GM18867 (cell line): ENCODE measurements around the gene RUNDC3A.

Experiments used
- ATAC-seq: cut with Tn5 transposase; IDR thresholded peaks from one replicate; pipeline ENCODE4 v1.9.1; 2021; ENCODE audit warnings: mild to moderate bottlenecking, moderate library complexity; ENCODE audit not compliant: unreplicated experiment

RUNDC3A gene

DNA sequence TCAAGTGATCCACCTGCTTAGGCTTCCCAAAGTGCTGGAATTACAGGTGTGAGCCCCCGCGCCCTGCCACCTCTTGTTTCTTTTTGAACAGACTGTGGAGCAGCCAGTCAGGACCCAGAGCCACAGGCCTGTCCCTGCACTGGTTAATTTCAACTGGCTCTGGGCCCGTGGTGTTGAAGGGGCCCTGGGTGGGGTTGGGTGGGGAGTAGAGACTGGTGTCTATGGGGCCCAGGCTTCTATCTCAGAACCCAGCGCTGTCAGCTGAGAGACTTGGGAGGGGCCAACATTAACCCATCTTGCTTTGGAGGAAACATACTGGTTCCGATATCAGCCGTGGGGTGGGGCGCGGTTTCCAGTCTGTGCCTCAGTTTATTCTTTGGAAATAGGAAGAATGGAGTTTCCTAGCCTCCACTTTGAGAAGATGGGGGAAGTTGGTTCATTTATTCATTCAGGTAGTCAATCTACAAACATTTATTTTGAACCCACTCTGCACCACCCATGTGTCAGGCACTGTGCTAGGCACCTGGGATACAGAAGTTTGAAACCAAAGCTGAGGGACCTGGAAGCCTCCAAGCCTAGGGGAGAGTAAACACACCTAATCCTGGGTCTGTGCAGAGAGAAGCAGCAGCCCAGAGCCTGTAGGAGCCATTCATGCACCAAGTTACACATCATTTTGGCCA lies 24.9 kb upstream of the RUNDC3A start:
- no peak for ATAC-seq

DNA sequence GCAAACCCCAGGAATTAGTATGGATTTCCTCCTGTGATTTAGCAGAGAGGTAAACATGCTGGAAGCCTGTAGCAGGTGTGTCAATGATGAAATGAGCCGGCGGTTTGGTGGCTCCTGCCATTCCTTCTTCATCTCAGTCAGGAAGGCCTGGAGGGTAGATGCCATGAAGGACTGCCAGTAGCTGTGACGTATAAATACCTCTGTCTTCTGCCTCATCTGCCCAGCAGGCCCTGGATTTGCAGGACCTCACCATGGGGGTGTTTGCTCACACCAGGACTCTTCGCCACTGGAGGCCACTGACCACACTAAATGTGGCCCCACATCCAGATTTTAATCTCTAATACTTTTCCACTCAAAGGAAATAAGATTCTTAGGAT lies 24.4 kb upstream of the RUNDC3A start:
- ATAC-seq, result no peak

DNA sequence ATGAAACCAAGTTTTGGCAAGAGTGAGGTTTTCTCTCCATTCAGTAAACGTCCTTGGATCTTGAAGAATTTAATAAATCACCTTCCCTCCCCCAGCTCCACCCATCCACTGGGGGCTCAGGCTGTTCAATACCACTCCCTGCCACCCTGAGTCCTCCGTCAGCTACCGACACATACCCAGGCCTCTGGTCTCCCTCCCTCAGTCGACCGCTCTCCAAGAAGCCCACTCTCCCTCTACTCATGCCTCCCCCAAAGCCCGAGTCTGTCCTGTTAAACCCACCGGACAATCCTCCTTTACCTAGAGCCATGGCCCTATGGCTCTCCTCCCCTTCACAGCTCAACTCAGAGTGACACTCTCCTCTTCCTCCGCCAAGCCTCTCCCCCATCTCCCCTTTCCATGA lies 20.8 kb upstream of the RUNDC3A start:
- no peak for ATAC-seq

DNA sequence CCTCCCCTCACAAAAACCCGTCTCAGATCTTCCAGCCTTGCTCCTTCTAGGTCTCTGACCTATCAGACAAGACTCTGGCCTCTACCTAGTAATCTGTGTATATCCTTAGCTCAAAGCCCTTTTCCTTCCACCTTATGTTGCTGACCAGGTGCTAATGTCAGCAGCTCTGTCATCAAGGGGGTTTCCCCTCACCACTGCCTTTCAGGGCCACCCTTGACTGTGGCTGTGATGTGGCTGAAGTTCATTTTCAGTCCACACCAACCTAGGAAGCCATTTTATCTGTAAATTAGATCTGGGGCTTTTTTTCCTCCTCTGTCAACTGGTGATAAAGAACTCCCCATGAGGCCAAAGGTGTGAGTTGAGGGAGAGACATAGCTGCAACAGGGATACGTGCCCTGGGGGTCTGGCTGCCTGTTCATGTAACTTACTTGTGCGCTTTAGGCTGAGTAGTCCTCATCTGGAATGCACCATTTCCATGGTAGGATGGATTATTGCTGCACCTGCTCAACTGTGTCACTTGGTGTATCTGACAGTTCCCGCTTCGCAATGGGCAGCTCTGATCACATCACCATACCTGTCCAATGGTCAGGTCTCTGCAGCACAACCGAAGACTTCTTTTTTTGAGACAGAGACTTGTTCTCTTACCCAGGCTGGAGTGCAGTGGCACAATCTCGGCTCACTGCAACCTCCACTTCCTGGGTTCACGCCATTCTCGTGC lies 14.7 kb upstream of the RUNDC3A start:
- no peak for ATAC-seq

DNA sequence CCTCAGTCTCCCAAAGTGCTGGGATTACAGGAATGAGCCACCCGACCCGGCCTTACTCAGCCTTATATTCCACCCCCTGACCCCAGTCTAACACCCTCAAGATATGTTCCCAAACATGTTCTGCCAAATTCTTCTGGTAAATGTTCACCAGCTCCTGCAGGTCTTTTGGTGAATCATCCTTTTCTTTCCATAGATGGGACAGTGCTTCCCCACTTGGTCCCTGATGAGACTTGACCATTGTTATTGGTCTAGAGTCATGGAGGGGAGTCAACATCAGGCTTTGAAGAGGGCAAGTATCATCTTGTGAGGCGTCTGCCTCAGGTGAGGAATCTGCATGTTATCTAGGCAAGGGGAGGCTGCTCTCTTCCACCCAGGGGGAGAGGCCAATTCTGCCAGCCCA lies 10.4 kb upstream of the RUNDC3A start:
- ATAC-seq, result no peak

DNA sequence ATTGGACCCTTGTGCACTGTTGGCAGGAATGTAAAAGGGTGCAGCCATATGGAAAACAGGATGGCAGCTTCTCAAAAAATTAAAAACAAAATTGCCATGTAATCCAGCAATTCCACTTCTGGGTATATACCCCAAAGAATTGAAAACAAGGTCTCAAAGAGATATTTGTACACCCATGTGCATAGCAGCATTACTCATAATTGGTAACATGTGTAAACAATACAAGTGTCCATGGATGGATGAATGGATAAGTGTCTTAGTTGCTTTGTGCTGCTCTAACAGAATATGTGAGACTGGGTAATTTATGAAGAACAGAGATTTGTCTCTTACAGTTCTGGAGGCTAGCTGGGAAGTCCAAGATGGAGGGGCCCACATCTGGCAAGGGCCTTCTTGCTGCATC lies 3.8 kb upstream of the RUNDC3A start:
- ATAC-seq, result no peak

DNA sequence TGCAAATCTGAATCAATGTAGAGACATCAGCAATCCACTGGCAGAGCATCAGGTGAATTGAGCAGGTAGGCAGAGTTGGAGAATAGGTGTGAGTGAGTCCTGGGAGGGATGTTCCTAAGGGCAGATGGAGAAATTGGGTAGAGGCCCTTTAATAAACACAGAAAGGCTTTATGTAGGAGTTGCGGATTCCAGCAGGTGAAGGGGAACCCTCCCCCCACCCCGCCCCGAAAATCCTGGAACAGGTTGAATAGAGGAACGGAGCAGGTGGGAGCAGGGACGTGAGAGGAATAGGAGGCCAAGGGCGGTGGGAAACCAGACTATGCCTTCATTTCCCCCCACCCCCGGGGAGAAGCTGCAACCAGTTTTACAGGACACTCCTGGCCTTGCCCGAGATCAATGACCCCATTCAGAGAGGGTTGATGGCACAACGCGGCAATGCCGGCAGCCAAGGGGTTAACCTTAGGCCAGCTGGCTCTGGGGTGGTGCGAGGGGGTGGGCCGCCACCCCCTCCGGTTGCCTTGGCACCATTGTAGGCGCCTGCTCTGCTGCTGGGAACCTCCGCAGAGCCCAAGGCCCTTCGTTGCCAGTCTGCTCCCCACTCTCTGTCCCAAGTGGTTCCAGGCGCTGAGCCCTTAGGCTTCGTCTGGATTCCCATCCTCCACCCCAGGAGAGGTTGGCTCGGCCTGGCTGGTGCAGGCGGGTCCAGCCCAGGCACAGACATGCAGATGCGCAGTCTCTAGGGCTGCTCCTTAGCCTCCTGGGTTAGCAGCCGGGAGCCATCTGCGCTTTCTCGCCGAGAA lies 814 bp upstream of the RUNDC3A start:
- ATAC-seq, result no peak

DNA sequence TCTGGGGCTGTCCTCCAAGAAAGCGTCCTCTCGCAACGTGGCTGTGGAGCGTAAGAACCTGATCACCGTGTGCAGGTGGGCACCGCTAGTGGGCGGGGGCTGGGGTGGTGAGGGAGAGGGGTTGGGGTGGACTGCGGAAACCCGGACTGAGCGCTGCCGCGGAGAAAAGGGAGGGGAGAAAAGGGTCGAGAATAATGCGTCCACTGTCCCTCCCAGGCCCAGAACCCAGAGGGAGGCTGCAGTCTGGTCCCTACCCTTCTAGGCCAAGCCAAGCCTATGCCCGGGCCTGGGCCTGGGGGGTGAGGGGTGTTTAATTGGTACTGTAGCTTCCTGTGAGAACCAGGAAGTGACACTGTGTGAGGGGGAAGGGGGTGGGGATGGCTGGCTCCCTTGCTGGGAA lies 464 bp downstream of the RUNDC3A start:
- ATAC-seq, result no peak

DNA sequence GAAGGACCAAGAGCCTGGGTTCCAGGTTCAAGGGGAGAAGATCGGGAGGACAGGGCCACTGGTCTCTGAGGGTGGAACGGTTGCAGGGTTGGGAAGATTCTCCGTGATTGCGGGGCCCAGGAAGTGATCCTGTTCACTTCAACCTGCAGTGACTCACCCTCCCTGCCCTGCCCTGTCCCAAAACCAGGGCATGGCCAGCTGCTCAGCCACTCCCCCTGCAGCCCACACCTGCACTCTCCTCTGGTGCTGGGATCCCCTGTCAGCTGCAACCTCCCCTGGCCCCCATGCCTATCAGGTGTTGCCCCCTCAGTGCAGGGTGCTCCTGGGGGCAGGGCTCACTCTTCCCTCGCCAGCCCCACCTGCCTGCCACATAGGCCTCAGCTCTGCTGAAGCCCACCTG lies 1.1 kb downstream of the RUNDC3A start:
- ATAC-seq, result no peak

DNA sequence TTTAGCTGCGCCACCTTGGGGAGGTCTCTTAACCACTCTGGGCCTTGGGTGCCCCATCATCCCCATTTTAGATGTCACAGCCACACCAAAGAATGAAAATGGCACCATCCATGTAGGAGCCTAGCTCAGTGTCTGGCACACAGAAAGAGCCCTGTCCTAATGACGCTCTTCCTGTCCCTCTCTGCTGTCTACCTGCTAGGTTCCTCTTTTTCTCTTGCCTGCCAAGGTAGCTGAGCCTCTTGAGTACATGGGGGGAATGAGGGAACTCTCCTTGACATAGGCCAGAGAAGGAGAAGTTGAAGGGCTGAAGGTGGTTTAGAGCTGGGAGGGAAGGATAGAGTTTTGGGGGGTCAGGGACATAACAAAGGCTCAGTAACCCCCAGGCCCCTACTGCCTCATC lies 1.8 kb downstream of the RUNDC3A start:
- no peak for ATAC-seq

DNA sequence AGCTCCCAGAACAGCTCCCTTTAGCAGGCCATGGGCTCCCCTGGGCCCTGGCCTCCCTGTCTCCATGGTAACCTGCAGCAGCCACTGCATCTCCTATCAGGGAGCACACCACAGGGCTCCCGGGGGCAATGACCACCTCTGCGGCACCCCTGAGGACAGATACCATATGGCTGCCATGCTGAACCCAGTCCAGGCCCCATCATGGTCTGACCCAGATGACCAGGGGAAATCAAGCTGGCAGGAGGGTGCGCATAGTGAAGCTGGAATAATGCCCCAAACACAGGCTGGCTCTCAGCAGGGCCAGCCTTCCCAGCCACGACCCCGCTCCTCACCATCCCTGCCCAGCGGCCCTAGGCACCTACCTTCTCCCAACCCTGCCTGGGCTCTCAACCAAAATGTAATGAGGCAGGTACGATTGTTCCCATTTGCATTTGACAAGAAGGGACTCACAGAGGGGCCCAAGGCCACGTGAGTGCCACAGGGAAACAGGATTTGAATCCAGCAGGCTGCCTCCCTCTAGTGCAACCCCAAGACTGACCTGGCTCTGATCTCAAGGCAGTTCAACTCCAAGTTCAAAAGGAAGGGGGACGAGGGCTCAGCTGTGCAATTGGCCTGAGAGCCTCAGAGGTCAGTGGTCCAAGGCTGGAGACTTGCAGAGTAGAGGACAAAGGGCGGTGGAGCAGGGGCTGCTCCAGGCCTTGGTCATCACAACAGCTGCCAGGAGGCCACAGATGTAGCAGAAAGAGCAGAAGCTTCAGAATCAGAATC lies 2.4 kb downstream of the RUNDC3A start:
- no peak for ATAC-seq

DNA sequence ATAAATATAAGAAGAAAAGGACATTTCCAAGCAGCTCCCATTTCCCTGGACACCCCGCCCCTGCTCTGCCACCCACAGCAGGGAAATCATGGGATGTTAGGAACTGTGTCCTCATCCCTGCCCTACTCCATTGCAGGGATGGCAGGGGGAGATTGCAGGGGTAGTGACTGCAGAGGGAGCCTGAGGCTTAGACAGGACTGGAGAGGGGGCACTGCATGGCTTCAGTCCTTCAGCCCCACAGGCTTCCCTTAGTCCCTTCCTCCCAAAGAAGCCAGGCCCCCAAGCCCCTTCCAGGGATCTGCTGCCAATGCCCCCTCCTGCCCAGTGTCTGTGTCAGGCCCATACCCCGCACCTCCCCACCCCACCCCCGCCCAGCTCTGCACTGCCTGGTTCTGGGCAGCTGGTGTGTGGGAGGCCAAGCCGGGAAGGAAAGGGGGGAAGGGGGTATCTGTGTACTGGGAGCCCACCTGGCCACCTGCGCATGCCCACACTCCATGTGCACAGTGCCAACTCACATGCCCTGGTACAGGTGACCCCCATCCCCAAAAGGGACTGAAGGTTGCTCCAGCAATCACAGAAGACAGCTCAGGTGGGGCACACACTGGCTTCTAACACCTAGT lies 3.3 kb downstream of the RUNDC3A start:
- no peak for ATAC-seq

DNA sequence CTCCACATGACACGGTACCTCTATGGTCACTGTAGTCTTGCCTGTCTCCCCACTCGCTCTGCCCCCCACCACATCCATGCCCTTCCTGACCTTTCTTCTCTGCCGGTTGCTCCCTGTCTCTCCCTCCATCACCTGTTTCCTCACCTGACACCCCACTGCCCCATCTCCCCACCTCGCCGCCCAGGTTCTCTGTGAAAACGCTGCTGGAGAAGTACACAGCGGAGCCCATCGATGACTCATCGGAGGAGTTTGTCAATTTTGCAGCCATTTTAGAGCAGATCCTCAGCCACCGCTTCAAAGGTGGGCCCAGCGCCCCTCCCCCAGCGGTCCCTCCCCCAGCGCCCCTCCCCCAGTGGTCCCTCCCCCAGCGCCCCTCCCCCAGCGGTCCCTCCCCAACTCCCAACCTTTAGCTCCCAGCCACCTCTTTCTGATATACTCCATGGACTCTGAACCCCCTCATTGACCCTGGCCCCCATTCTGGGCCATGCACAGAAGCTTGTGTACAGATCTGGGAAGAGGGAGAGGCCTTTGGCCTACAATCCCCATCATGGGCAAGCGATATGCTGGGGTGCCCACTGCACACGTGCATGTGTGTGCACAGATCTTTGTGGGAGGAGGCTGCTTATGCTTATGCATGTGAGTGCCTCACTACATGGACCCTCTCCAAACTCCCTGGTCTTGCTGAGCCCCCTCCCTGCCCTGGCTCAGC lies 4.1 kb downstream of the RUNDC3A start:
- no peak for ATAC-seq

DNA sequence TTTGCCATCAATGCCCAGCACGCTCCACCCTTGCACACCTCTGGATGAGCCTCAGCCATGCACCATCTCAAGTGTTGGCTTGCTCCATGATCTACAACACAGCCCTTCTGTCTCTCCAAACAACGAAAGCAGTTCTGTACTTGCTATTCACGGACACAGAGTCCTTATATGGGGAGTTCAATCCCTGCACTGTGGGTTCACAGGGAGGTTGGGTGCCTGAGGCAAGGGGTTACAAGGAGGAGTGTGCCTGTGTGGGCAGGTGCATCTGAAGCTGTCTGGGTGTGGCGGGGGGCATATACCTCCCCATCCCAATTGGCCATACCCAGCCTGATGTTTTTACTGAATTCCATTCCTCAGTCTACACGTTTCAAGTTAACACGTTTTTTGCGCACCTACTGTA lies 5.6 kb downstream of the RUNDC3A start:
- no peak for ATAC-seq

DNA sequence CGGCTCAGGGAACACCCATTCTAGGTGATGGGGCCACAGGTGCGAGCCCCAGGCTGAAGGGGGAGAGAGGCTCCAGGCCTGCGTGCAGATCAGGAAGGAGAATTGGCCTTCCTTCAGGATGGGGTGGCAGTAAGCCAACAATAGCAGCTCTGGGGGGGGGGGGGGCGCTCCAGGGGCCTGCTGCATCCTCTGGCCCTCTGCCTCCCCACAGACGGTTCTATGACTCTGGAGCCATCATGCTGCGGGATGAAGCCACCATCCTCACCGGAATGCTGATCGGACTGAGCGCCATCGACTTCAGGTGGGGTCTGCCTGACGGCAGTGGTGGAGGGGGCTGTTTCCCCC lies 6.1 kb downstream of the RUNDC3A start:
- no peak for ATAC-seq

DNA sequence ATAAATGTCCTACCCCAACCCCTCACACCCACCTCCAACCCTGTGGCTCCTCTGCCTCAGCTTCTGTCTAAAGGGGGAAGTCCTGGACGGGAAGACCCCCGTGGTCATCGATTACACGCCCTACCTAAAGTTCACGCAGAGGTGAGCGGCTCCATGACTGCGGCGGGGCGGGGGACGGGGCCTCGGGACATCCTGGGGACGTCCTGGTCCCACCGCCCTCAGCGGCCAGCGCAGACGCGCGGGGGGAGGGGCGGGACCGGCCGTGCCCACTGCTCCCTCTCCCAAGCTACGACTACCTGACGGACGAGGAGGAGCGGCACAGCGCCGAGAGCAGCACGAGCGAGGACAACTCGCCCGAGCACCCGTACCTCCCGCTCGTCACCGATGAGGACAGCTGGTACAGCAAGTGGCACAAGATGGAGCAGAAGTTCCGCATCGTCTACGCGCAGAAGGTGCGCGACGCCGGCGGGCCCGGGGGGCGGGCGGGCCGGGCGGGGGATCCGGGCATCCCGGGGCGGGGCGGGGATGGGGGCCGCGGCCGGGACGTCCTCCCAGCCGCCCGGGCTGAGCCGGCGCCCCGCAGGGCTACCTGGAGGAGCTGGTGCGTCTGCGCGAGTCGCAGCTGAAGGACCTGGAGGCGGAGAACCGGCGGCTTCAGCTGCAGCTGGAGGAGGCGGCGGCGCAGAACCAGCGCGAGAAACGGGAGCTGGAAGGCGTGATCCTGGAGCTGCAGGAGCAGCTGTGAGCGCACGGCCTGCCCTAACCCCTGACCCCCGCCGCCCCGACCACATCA lies 6.7 kb downstream of the RUNDC3A start:
- ATAC-seq, result no peak

DNA sequence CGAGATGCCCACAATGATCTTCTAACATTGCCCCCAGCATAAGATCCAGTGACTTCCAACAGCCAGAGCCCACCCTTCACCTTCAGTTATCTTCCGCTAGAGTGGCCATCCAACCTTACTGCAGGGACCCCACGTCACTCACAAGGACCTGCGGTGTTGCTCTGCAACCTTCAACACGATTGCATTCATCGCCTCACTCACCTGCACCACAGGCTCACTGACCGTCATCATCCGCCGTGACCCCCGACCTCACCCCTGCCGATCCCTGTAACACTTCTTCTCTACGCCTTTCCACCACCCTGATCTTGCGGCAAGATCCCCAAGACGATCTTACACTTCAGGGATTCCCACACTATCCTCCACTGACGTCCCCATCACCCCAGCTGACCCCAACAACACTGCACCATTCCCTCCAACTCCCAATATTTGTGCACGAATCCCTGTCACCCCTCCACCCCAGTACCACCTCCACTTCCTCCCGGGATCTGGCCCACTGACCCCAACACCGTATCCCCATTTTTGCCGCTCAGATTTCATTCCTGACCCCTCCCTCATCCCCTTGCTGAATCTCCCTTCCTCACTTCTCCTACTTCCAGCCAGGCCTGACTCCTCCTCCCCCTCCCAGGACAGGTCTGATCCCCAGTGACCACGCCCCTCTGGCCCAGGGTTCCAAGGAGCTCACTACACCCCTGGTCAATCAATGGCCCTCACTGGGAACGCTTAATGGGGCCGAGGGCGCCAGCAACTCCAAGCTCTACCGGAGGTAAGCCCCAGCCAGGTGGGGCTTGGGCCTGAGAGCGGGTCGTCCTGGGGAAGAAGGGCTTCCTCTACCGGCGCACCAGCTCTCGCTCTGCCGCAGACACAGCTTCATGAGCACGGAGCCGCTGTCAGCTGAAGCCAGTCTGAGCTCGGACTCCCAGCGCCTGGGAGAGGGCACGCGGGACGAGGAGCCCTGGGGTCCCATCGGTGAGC lies 7.6 kb downstream of the RUNDC3A start:
- no peak for ATAC-seq

DNA sequence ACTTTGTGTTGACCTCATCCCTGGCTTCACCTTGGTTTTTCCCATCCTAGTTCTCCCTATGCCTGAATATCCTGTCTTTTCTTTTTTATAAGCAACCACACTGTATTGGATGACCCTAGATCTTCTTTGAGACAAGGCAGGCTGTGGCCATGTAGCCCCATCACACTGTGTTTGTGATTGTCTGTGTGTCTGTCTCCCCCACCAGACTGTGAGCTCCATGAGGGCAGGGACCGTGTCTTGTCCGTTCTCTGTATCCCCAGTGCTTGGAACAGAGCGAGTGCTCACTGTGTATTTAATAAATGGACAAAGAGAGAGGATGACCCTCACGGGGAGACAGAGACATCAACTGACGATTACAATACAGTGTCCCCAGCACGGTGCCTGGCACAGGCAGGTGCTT lies 9.1 kb downstream of the RUNDC3A start:
- ATAC-seq, result no peak
